Eye (tissue), 1 donor: ENCODE data around the gene CEMP1.

Experiments
- DNase-seq: peaks from one replicate; pipeline ENCODE4 v3.0.0-alpha.2; 2015

The CEMP1 gene

DNA sequence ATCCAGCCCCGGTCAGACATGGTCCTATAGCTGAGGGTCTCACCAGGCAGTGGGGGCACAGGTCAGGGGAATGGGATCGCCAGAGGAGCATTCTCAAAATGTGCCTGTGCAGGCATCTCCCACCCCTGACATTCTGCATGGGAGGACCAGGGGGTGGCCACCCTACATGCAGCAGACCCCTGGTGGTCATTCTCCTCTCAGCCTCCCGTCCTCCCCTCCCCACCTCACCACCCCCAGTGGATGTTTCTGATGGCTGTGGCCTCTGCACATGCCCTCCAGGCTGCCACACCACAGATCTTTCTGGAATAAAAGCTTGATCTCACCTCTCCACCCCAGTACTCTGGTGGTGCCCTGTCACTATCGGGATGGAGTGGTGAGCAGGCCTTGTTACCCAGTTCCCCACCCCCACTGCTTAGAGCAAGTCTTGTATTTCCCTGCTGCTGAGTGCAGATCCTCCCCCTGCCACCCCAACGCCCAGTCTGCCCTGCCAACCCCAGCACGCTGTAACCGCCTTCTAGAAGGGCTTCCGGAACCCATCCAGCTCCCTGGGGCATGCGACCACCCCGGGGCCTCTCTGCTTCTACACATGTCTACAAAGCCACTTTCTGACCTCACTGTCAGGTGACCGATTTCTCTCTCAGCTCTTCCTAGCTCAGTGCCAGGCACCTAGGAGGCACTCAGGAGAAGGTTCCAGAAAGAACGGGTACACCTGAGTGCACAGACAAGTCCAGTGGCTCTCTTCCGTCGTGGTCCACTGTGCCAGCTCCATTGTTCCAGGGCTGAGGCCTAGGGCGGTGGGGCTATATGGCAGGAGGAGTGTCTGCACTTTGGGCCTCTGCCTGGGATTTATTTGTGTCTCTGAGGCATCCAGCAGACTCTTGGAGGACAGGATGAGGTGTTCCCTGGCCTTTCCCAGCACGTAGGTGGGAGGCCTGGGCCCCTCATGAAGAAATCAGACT, 47.0 kb downstream of the CEMP1 start:
- no peak for DNase-seq

DNA sequence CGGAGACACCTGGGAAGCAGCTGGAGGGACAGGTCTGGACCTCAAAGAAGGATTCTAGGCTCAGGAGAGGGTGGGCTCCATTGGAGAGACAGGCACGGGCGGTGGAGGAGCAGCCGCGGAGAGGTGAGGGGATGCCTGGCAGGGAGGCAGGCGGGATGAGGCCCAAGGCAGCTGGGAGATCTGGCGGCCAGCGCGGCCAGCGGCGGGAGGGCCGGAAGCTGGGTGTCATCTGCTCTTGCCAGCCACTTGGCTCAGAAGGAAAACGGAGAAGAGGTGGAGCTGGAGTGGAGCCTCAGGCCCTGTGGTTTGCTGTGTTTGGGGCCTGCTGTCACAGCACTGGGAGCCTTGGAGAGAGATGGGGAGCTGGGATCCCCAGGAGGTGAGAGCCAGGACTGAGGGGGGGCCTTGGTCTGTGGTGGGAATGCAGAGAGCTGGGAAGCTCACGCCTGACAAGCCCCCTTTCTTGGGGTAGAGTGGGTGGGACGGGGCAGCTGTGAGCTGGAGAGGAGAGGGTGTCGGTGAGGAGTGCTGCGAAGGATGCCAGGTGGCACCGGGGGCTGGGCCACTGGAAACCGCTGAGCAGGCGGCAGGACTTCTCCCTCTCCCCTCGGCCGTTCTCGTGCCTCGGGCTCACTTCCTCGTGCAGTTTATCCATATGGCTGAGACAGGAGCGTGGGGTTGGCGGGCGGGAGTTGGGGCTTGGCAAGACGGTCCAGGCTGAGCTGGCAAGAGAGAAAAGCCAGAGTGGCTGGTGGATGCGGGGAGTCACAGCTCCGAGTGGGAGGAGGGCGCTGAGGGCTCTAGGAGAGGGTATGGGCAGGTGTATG, 48.3 kb downstream of the CEMP1 start:
- DNase-seq: peak; percentile 46

DNA sequence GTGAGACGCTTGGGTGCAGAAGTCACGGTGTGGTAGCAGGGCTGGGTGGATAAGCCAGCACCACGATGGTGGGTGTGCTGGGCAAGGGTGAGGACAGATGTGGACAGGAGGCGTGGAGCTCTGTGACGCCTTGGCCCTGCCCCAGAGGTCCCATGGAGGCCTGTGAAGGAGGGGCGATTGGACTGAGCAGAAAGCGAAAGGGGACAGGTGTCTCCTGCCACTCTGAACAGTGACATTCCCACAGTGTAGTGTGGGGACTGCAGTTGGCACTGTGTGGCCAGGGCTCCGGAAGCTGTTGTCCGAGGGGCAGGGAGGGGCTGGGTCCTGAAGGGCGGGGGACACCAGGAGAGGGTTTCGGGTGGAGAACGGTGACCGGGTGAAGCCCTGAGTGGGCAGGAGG, 49.0 kb downstream of the CEMP1 start:
- no peak for DNase-seq

DNA sequence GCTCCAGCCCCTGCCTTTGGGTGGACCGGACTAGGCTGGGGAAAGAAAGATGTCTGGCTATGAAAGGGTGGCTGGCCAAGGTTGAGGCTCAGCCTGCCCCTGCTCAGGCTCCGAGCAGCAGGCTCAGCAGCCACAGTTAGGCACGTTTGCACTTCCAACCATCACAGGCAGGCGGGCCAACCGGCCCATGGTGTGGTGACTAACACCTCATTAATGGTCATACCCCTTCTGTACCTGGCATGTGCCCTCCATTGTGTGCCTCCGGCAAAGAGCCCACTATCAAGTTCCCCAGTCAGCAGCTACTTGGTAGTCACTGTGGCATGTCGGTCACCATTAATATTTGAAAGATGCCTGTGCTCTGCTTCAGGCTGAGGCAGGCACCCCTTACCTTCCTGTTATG, 49.5 kb downstream of the CEMP1 start:
- no peak for DNase-seq

DNA sequence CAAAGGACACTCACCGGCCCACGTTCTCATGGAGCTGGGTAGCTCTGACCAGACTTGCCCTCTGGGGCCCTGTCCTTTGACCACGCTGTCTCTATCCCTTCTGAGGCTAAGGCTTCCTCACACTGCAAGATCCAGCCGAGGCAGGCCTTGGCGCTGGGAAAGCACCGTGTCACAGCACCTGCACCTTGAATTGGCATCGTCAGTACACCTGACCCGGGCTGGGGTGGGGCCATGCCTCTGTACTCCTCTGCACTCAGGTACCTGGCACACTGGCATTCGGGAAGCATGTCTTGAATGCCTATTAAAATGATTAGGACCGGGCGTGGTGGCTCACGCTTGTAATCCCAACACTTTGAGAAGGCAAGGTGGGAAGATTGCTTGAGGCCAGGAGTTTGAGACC, 50.3 kb downstream of the CEMP1 start:
- DNase-seq: no peak
